ENCODE results near the gene ZNF630. TPM values are rescaled to one million over a fixed set of nuclear protein-coding genes. Genes with fewer than 3 reads are reported as not detected.
"Not testable (repeated sequence)": the region's sequence is repeated elsewhere in the genome, so short reads cannot be mapped to it uniquely, and the experiment has no call there.

Gene ZNF630
- total and polyA plus RNA-seq, 2 donors (not counting 3 experiments of a cell fraction or from before 2014, with no cell fraction given), result 0.87 to 1.6 TPM

DNA sequence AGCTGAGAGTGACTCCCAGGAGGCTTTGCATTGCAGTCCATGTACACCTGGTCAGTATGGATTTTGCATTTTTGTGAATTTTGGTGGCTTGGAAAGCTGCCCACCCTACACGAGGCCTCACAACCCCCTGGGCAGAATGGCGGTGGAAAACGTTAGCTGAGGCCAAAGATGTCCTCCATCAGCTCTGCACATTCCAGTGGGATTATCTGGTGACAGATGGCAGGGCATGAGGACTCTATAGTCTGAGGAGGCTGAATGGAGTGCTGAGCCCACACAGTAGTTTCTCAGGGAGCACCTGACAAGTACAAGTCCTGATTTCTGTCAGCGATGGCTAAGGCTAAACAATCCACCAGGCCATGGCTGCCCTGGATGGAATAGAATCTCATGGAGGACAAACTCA is 43.9 kb downstream of the ZNF630 start:
- H4K20me1 ChIP-seq (replicated peaks; ENCODE audit: control insufficient read depth, extremely low read depth, insufficient read depth, low read length); H3K4me1 ChIP-seq (ENCODE audit: control insufficient read depth, extremely low read depth, insufficient read depth, low read length); H3K27ac ChIP-seq (ENCODE audit: insufficient read depth, low read depth, low read length); H3K4me3 ChIP-seq (replicated peaks in 1 of 3; ENCODE audit: insufficient read depth in 1 of 3, low read depth in 1 of 3, low read length in 3 of 3); H3K9me1 ChIP-seq (replicated peaks; ENCODE audit: control insufficient read depth, extremely low read depth, insufficient read depth, low read length); H3K9ac ChIP-seq (replicated peaks; ENCODE audit: extremely low read depth, insufficient read depth, low read length); H2AFZ ChIP-seq (ENCODE audit: low read depth, low read length); H3K79me2 ChIP-seq (ENCODE audit: control insufficient read depth, insufficient read depth, low read length); H3K9me3 ChIP-seq (replicated peaks; ENCODE audit: control insufficient read depth, insufficient read depth, low read length); POLR2A ChIA-PET; dilution Hi-C loops (cut with MboI; ENCODE audit: extremely low pct_ligation_motif_present, low sequenced_read_pairs); DNase-seq (ENCODE audit: low read depth, low spot score); H3K27me3 ChIP-seq (ENCODE audit: control insufficient read depth in 2 of 2, insufficient read depth in 2 of 2, low read length in 2 of 2); H3K4me2 ChIP-seq (ENCODE audit: insufficient read depth, low read length); BruUV-seq (replicated peaks); H3K36me3 ChIP-seq (ENCODE audit: control insufficient read depth in 2 of 2, extremely low read depth in 1 of 2, insufficient read depth in 2 of 2, low read length in 2 of 2): not testable (repeated sequence)
- FAIRE-seq, result peak; percentile 55
- intact Hi-C loops (cut with micrococcal nuclease), result loop anchor here (2.0 kb wide), 2 partner anchors 377 to 835 kb away; partner anchors contain the start of genes ELK1 and UBA1
- CTCF ChIA-PET, result interaction anchor here (0.5 to 1.9 kb wide), 10 partner anchors 171 to 530 kb away, joined by 3 to 15 read pairs (median 4); no protein-coding TSS in a partner anchor

DNA sequence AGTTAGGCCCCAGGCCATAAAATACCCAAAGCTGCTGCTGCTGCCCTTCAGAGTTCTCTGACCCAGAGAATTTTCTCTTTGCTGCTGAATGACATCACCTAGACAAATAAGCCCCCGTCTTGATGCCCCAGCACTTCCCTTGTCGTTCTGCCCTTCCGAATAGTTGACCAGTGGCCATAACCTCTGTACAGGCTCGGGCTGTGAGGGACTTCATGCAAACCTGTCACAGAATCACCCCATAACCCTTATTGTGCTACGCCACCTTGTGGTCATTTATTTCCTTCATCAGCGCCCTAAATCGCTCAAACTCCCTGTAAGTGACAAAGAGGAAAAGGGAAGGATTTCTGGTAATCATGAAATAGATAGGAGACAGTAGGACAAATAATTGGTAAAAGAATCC is 45.9 kb downstream of the ZNF630 start:
- dilution Hi-C loops (cut with MboI; ENCODE audit: extremely low pct_ligation_motif_present, low sequenced_read_pairs) (no loop called here), intact Hi-C loops (cut with micrococcal nuclease) (loop anchor here (1.0 kb wide), 1 partner anchor 189 kb away; the partner anchor contains the start of gene ZNF81)
- Histone ChIP-seq H3K79me2 (ENCODE audit: control insufficient read depth, insufficient read depth, low read length) (no peaks in the 10 kb centered on the region), H3K4me2 (ENCODE audit: insufficient read depth, low read length) (no peak overlapping the region), H3K36me3 (ENCODE audit: control insufficient read depth in 2 of 2, extremely low read depth in 1 of 2, insufficient read depth in 2 of 2, low read length in 2 of 2) (no peaks in the 10 kb centered on the region), H3K4me1 (ENCODE audit: control insufficient read depth, extremely low read depth, insufficient read depth, low read length) (peaks cover 2% of the 10 kb centered on the region), H3K27ac (ENCODE audit: insufficient read depth, low read depth, low read length) (no peak overlapping the region), H3K9me1 (replicated peaks; ENCODE audit: control insufficient read depth, extremely low read depth, insufficient read depth, low read length) (no peaks in the 10 kb centered on the region), H3K9ac (replicated peaks; ENCODE audit: extremely low read depth, insufficient read depth, low read length) (no peak overlapping the region), H3K4me3 (replicated peaks in 1 of 3; ENCODE audit: insufficient read depth in 1 of 3, low read depth in 1 of 3, low read length in 3 of 3) (no peak overlapping the region), H2AFZ (ENCODE audit: low read depth, low read length) (peak overlapping the region; percentile 34), H3K9me3 (replicated peaks; ENCODE audit: control insufficient read depth, insufficient read depth, low read length) (no peaks in the 10 kb centered on the region), H4K20me1 (replicated peaks; ENCODE audit: control insufficient read depth, extremely low read depth, insufficient read depth, low read length) (no peaks in the 10 kb centered on the region), H3K27me3 (ENCODE audit: control insufficient read depth in 2 of 2, insufficient read depth in 2 of 2, low read length in 2 of 2) (no peaks in the 10 kb centered on the region)
- peak; percentile 98 for FAIRE-seq
- BruUV-seq (replicated peaks), result no TSS peak
- TF ChIP-seq POLR2A (IDR thresholded peaks at IDR 0.05; ENCODE audit: low read depth, low read length) (no peak), CTCF (IDR thresholded peaks at IDR 0.05; ENCODE audit: extremely low read depth in 1 of 2, insufficient read depth in 1 of 2, low read depth in 1 of 2, low read length in 2 of 2) (peak; percentile 39 to 41)
- ChIA-PET CTCF (interaction anchor here (0.5 kb wide), 1 partner anchor 318 kb away, joined by 4 read pairs; no protein-coding TSS in a partner anchor), POLR2A (no interaction called here)
- peak; percentile 63 for DNase-seq (ENCODE audit: low read depth, low spot score)

Data from endothelial cell of umbilical vein (primary cell).